HG03378 (cell line): ENCODE results near the gene GKN1.

Experiments used
- ATAC-seq: cut with Tn5 transposase; IDR thresholded peaks from one replicate; pipeline ENCODE4 v1.9.1; 2021; ENCODE audit warnings: mild to moderate bottlenecking, moderate library complexity; ENCODE audit not compliant: unreplicated experiment

Gene GKN1

GRCh38 chr2:69001879-69002278 lies 27.4 kb downstream of the GKN1 start:
- ATAC-seq, result no peak

- ATAC-seq, result no peak
Observed at GRCh38 chr2:69003731-69004130, 29.3 kb downstream of the GKN1 start.

GRCh38 chr2:69007169-69007568 lies 32.7 kb downstream of the GKN1 start:
- ATAC-seq, result no peak

GRCh38 chr2:69007603-69008002 lies 33.2 kb downstream of the GKN1 start:
- no peak for ATAC-seq

GRCh38 chr2:69010437-69011194 lies 36.2 kb downstream of the GKN1 start:
- ATAC-seq, result no peak

GRCh38 chr2:69011611-69012157 lies 37.2 kb downstream of the GKN1 start:
- ATAC-seq, result no peak

- ATAC-seq, result no peak
Observed at GRCh38 chr2:69012310-69013141, 38.1 kb downstream of the GKN1 start.

- no peak for ATAC-seq
Observed at GRCh38 chr2:69013142-69013839, 38.9 kb downstream of the GKN1 start, which contains the start of gene ANTXR1. ANTXR1 (plus strand) TSS chr2:69013179; CDS start chr2:69013500, 321 bp downstream.

GRCh38 chr2:69013840-69014821 lies 39.7 kb downstream of the GKN1 start:
- no peak for ATAC-seq

GRCh38 chr2:69017080-69017479 lies 42.6 kb downstream of the GKN1 start:
- ATAC-seq, result no peak

- no peak for ATAC-seq
Observed at GRCh38 chr2:69017835-69018234, 43.4 kb downstream of the GKN1 start.

- no peak for ATAC-seq
Observed at GRCh38 chr2:69018678-69019095, 44.3 kb downstream of the GKN1 start.

- ATAC-seq, result no peak
Observed at GRCh38 chr2:69020496-69021426, 46.3 kb downstream of the GKN1 start.

- no peak for ATAC-seq
Observed at GRCh38 chr2:69021727-69022126, 47.3 kb downstream of the GKN1 start.

- ATAC-seq, result no peak
Observed at GRCh38 chr2:69022548-69022947, 48.1 kb downstream of the GKN1 start.

- no peak for ATAC-seq
Observed at GRCh38 chr2:69023236-69023635, 48.8 kb downstream of the GKN1 start.

GRCh38 chr2:69026026-69026425 lies 51.6 kb downstream of the GKN1 start:
- no peak for ATAC-seq

GRCh38 chr2:69026691-69027459 lies 52.4 kb downstream of the GKN1 start:
- no peak for ATAC-seq
